Endothelial cell of umbilical vein (primary cell): ENCODE measurements around the gene TNFSF12.

Source experiments
- CTCF ChIP-seq, 2 donors: IDR thresholded peaks; 1 replicate in 1 of 2; 2 replicates in 1 of 2; pipeline ENCODE4 v1.5.1; 2011; ENCODE audit warnings: low read length in 2 of 2, mild to moderate bottlenecking in 2 of 2, moderate library complexity in 2 of 2, control low read depth in 1 of 2, inconsistent platforms in 1 of 2, low read depth in 1 of 2; ENCODE audit not compliant: insufficient read depth in 1 of 2; ENCODE audit errors: extremely low read depth in 1 of 2
- EZH2 ChIP-seq: IDR thresholded peaks from 2 replicates; pipeline ENCODE4 v1.6.1; 2012; ENCODE audit warnings: borderline replicate concordance, low read depth, mild to moderate bottlenecking, moderate library complexity, low read length, inconsistent platforms; ENCODE audit not compliant: severe bottlenecking
- GATA2 ChIP-seq: IDR thresholded peaks from 2 replicates; pipeline ENCODE4 v1.7.0; 2011; ENCODE audit warnings: low read depth, mild to moderate bottlenecking, moderate library complexity, mixed read lengths, low read length; ENCODE audit not compliant: insufficient read length, insufficient read depth
- MAX ChIP-seq: IDR thresholded peaks from 2 replicates; pipeline ENCODE4 v1.6.1; 2011; ENCODE audit not compliant: insufficient read depth, insufficient read length
- MYC ChIP-seq: IDR thresholded peaks from one replicate; pipeline ENCODE4 v1.6.1; 2011; ENCODE audit warnings: mild to moderate bottlenecking, low read depth, low read length
- POLR2A ChIP-seq: IDR thresholded peaks from 2 replicates; pipeline ENCODE4 v1.6.1; 2012; ENCODE audit warnings: low read depth, mild to moderate bottlenecking, control low read depth, low read length
- POLR2AphosphoS5 ChIP-seq: IDR thresholded peaks from 2 replicates; pipeline ENCODE4 v1.6.1; 2012; ENCODE audit warnings: low read depth, mild to moderate bottlenecking, control low read depth, low read length, moderate library complexity; ENCODE audit not compliant: insufficient read depth

GRCh38 chr17:7560172-7561027, 11.5 kb downstream of the TNFSF12 start:
- TF ChIP-seq EZH2 (no peak), POLR2A (no peak), POLR2AphosphoS5 (no peak), CTCF (IDR thresholded peaks at IDR 0.05; ENCODE audit: extremely low read depth in 1 of 2, insufficient read depth in 1 of 2, low read depth in 1 of 2, low read length in 2 of 2) (peak; percentile 59 to 76), GATA2 (no peak), MAX (no peak), MYC (no peak)
